H54 (cell line): ENCODE measurements around the gene STAU1.
"Not testable (repeated sequence)": the region's sequence is repeated elsewhere in the genome, so short reads cannot be mapped to it uniquely, and the experiment has no call there.

Experiments
- DNase-seq: peaks from one replicate; pipeline ENCODE4 v3.0.0; 2011; ENCODE audit warnings: low spot score, mixed read lengths; ENCODE audit not compliant: insufficient read length
- FAIRE-seq: peaks from 3 replicates; lab custom pipeline; 2011; peaks lifted over from hg19 to GRCh38; lab: Jason Lieb, UNC
- POLR2A ChIP-seq: IDR thresholded peaks from 2 replicates; pipeline ENCODE4 v1.6.1; 2011; ENCODE audit warnings: low read depth, mild to moderate bottlenecking, low read length

Gene STAU1

DNA sequence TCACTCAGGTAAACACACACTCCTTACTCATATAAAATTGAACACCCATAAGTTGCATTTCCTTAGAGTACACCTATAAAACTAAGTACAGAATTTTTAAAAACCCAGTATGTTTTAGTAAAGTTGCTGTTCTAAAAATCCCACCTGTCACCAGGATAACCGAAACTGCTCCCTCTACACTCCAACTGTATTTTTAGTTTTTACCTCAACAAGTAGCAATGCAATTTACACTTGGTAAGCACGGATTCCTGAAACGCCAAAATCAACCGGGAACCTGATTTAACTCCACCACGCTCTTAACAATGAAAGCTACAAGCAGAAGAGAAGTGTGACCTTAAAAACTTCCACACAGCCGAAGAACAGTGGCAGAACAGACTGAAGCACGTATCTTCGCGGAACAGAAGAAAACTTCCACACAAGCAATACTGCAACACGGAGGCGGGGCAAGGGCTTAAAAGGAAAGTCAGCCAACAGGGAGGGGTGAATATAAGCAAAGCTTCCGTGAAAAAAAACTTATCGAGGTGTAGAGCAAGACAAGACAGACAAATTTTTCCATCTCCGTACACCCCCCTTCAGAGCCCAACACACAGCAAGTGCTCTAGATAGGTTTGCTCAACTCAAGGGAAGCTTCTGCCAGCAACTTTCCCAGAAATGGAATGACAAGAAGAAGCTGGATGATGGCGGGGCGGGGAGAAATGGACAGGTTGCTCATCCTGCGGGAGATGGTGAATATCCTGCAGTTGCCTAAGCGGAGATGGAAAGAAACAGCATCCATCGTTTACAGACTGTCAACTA lies 1.4 kb downstream of the STAU1 start:
- no peak for TF ChIP-seq POLR2A
- DNase-seq (peak; percentile 30), FAIRE-seq (peak; percentile 27)

DNA sequence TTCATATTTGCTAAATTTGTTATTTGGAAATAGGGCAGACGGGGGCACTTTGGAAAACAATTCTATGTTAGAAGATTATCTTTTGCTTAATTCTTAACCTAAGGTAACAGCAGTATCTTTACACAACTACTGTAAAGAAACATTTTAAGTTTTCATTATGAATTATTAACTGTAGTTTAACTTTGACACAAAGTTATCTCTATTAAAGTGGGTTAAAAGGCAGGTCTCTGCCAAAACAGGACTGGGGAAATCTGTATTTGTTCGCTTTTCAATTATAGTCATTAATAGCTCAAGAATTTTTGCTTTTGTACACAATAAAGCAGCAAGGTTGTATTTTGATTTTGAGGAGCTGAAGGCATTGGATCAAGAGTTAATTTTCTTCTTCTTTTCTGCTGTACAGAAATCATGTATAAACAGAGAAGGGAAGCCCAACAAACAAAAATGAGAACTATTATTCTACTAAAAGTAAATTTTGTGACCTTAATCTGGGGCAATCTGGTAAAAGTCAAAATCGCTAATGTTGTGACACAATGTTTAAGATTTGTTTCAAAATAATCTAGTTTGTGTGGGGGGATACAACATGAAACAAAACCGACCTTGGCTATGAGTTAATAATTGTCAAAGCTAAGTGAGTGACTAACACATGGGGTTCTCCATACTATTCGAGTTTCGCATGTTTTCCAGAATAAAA lies 2.9 kb downstream of the STAU1 start:
- TF ChIP-seq POLR2A, result no peak
- no peak for DNase-seq
- FAIRE-seq, result no peak

DNA sequence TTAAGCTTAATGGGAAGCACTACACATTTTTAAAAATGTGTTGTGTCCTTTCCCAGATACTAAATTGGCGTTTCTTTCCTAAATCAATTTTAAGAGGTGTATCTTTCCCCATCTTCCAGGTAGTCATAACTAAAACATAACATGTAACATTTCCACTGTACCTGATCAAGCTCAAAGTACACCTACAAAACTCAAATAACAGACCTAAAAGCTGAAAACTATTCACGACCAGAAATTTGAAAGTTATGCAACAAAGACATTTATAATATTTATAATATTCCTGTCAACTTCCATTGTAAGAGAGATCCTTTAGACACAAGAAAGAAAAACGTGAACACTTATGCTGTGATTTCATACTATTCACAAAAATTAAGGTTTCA lies 3.5 kb downstream of the STAU1 start:
- FAIRE-seq, result no peak
- no peak for DNase-seq
- no peak for TF ChIP-seq POLR2A

DNA sequence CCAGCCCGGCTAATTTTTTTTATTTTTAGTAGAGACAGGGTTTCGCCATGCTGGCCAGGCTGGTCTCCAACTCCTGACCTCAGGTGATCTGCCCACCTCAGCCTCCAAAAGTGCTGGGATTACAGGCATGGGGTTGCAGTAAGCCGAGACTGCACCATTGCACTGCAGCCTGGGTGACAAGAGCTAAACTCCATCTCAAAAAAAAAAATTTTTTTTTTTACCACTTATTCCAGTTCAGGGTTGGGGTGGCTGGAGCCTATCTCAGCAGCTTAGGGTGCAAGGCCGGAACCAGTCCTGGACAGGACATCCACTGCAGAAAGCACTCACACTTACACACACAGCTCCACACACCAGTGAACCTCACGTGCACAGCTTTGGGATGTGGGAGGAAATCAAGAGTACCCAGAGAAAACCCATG lies 4.0 kb downstream of the STAU1 start:
- FAIRE-seq, DNase-seq: not testable (repeated sequence)

DNA sequence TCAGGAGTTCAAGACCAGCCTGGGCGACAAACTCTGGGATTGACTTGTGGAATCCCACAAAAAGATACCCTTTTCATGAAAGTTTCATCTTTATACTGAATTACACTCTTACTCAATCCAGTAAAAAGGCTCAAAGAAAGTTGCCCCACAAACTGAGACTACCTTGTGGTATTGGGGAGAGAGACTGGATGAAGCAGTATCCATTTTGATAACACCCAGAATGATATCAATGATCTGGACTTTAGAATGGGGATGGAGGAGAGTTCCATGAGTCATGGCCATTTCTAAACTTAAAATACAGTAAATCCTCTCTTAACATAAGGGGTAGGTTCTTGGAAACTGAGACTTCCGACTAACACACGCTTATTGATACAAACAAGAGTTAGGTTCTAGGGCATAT lies 4.7 kb downstream of the STAU1 start:
- DNase-seq, result no peak
- no peak for TF ChIP-seq POLR2A
- FAIRE-seq, result no peak

DNA sequence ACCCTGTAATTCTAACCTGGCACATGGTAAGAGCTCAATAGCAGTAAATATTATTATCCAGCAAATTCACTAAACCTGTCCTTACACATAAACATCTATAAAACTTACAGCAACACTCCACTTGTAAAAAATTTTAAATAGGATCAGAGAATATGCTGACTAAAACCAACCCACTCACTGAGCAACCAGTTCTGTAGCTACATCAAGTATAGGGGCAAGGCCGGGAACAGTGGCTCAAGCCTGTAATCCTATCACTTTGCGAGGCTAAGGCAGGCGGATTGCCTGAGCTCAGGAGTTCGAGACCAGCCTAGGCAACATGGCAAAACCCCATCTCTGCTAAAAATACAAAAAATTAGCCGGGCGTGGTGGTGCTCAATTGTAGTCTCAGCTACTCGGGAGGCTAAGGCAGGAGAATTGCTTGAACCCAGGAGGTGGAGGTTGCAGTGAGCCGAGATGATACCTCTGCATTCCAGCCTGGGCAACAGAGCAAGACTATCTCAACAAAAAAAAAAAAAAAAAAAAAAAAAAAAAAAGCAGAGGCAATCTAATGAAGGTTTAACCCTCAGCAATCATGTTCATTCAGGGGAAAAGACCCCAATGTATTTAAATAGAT lies 6.8 kb downstream of the STAU1 start:
- DNase-seq, result no peak

DNA sequence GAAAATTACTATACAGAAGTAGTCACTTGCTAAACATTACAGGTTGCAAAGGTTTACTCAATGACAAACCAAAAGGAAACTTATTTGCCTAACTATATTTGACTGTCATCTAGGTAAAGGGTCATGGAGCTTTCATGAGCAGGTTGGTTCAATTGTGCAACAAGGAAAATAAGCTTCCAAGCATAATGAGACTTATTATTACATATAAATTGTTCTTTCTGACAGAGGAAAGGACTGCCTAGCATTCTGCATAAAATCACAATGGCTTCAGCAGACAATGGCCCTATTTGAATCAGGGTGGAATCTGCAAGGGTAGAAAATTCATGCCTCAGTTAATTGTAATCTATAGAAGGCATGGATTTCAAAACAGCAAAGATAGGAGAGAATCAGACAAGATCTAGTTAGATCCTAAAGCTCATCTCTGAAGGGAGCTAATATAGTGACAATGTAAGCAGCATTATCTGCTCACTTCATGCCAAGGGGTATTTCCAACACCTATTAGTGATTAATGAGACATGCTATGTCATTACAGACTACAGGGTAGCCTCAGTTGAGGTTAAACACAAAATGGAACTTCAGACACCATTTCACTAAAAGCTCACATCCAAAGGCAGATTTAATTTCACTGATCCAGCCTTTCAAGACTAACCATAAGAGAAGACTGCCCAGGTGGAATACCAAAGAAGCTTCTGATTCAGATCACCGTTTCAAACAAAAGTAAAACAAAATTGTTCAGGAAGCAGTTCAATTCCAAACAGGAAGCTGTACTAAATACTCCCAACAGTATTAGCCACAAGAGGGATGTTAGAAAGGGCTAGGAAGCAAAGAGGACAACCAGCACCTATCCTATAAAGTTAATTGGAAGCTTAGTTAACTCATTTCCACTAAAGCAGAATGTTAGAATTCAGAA lies 8.5 kb downstream of the STAU1 start:
- FAIRE-seq (no peak), DNase-seq (no peak)
- TF ChIP-seq POLR2A, result no peak

More for the DNA sequence above, 6.8 kb downstream of the STAU1 start:
- FAIRE-seq, result no peak
- TF ChIP-seq POLR2A, result no peak

DNA sequence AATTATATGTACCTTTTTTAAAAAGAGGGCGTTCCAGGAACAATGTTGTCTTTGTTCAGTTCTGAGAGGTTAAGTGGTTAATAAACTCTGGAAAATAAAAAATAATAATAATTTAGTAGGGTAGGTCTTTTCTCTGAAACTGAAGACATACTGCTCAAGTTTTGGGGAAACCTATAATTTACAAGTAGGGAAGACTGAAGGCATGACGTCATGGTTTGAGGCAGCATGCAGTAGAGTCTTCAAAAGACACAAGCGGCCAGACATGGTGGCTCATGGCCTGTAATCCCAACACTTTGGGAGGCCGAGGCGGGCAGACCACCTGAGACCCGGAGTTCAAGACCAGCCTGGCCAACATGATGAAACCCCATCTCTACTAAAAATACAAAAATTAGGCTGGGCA lies 14.0 kb downstream of the STAU1 start:
- FAIRE-seq (no peak), DNase-seq (no peak)
- TF ChIP-seq POLR2A, result no peak

DNA sequence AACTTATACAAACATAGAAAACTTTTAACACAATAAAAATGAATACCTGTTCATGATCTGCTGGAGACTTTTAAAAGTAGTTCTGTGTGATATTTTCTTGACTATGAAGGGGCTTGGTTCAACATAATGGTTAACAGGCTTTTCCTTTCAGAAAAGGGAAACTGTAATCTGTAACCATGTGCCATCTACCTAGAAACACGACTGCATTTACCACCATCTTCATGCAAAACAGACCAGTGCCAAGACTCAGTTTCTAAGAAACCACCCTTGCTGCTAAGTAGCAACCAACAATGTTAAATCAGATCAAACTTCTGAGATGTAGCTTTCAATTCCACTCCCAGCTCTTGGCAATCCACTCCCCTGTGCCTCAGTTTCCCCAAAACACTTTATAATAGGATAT lies 15.7 kb downstream of the STAU1 start:
- TF ChIP-seq POLR2A, result no peak
- no peak for DNase-seq
- no peak for FAIRE-seq

DNA sequence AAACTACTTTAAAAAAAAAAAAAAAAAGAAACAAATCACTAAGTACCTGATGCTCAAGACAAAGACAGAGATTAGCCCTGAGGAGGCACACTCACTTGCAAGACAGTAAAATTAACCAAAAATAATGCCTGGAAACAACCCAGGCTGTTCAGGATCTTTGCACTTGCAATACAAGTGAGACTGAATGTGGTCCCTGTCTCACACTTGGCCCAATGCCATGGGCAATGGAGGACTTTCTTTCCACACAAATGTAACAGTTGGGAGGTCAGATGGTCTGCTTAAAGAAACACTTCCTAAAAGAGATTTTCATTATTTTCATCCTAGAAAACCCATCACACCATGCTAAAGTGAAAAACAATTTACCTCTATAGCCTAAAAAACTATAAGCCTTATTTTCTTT lies 16.2 kb downstream of the STAU1 start:
- no peak for TF ChIP-seq POLR2A
- DNase-seq, result no peak
- FAIRE-seq, result no peak

DNA sequence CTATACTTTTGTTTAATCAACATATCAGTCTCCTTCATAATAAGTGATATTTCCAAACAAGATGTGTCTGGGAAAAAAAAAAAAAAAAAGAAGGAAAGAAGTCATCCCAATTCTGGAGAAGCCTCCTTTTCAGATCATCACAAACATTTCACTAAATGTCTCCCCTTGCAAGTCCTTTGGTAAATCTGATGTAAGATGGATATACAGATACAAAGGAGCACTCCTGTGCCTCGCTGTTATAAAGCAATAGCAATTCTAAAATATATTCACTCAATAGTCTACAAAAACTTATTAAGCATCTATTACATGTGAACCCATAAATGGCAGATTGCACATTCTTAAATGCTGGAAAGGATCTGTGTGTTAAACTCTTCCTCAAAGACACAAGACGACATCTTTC lies 17.4 kb downstream of the STAU1 start:
- TF ChIP-seq POLR2A, result no peak
- FAIRE-seq (no peak), DNase-seq (no peak)

DNA sequence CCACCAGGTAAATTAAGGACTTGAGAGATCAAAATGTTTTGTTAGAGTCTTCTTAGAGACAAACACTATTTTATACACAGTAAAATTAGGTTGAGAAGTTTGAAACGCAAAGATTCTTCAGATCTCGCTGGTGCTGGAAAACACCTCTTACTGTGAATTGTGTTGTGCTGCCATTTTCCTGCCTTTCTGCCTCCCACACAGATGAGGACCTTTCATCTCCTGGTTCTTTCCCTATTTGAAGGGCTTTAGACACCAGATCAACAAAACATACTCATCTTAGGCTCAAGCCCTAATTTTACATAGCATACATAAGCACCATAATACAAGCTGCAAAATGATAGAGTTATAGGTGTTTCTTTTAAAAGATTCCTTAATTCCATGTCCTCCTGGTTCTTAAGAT lies 18.6 kb downstream of the STAU1 start:
- DNase-seq (no peak), FAIRE-seq (no peak)
- no peak for TF ChIP-seq POLR2A

DNA sequence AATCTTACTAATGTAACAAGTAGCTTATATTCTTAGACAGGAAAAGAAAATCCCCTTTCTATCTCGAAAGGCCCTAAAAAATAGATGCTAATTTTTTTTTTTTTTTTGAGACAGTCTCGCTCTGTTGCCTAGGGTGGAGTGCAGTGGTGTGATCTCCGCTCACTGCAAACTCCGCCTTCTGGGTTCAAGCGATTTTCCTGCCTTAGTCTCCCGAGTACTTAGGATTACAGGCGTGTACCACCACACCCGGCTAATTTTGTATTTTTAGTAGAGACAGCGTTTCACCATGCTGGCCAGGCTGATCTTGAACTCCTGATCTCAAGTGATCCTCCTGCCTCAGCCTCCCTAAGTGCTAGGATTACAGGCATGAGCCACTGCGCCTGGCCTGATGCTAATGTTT lies 19.3 kb downstream of the STAU1 start:
- not testable (repeated sequence) for DNase-seq, FAIRE-seq
